SK-N-SH (cell line): Measurements from ENCODE around the gene ISYNA1. TPM values are rescaled to one million over a fixed set of nuclear protein-coding genes. Genes with fewer than 3 reads are reported as not detected.
"Not testable (repeated sequence)": the region's sequence is repeated elsewhere in the genome, so short reads cannot be mapped to it uniquely, and the experiment has no call there.

Source experiments
- CTCF ChIA-PET: fragments of 300-600, 350-600 bp; formaldehyde crosslinking; extraction: SDS; loops from one replicate; lab custom pipeline; 2021; lab: Yijun Ruan, JAX
- POLR2A ChIA-PET: fragments of 350-600 bp; sonication (Branson Sonifier 250); formaldehyde crosslinking; extraction: SDS; loops from one replicate; lab custom pipeline; 2020; ENCODE audit warnings: antibody characterized with exemption, inconsistent platforms; lab: Yijun Ruan, JAX
- DNase-seq: peaks from one replicate; pipeline ENCODE4 v3.0.0; 2012
- H2AFZ ChIP-seq: fragments of 200-600 bp; sonication (generic); 2 replicates; pipeline ENCODE4 v1.8.1; 2016; ENCODE audit warnings: antibody characterized with exemption, mild to moderate bottlenecking, low read depth
- H3F3A ChIP-seq: fragments of 200-600 bp; sonication (generic); replicated peaks from 2 replicates; pipeline ENCODE3; 2016; ENCODE audit warnings: antibody characterized with exemption, mild to moderate bottlenecking; ENCODE audit not compliant: insufficient read depth
- H3K27ac ChIP-seq, 2 experiments: fragments of 200-500 bp in 1 of 2; fragments of 200-600 bp in 1 of 2; sonication (Bioruptor generic) in 1 of 2; sonication (generic), shearing (Covaris generic) in 1 of 2; 2 replicates each; pipeline versions ENCODE4 v1.5.1 to v1.6.1; 2014 to 2016; ENCODE audit warnings: low read depth in 2 of 2, inconsistent platforms in 1 of 2, low read length in 1 of 2, mild to moderate bottlenecking in 1 of 2, mixed read lengths in 1 of 2
- H3K27me3 ChIP-seq: fragments of 200-600 bp; sonication (generic), shearing (Covaris generic); 2 replicates; pipeline ENCODE4 v1.6.1; 2016; ENCODE audit warnings: mixed run types; ENCODE audit not compliant: insufficient read depth
- H3K36me3 ChIP-seq, 2 experiments: fragments of 200-500 bp in 1 of 2; fragments of 200-600 bp in 1 of 2; sonication (Bioruptor generic) in 1 of 2; sonication (generic) in 1 of 2; replicated peaks in 1 of 2; 2 replicates each; pipeline versions ENCODE3 to v1.5.1; 2014 to 2016; ENCODE audit warnings: low read length in 1 of 2, mild to moderate bottlenecking in 1 of 2; ENCODE audit not compliant: insufficient read depth in 2 of 2, control insufficient read depth in 1 of 2
- H3K4me1 ChIP-seq, 2 experiments: fragments of 200-500 bp in 1 of 2; fragments of 200-600 bp in 1 of 2; sonication (Bioruptor generic) in 1 of 2; sonication (generic), shearing (Covaris generic) in 1 of 2; 2 replicates each; pipeline versions ENCODE4 v1.5.1 to v1.6.1; 2014 to 2016; ENCODE audit warnings: low read depth in 1 of 2, low read length in 1 of 2, mixed run types in 1 of 2; ENCODE audit not compliant: insufficient read depth in 2 of 2, control insufficient read depth in 1 of 2
- H3K4me2 ChIP-seq: fragments of 200-600 bp; sonication (generic), shearing (Covaris generic); 2 replicates; pipeline ENCODE4 v1.6.1; 2017; ENCODE audit warnings: mixed run types
- H3K4me3 ChIP-seq, 2 experiments: fragments of 200-500 bp in 1 of 2; fragments of 200-600 bp in 1 of 2; sonication (Bioruptor generic) in 1 of 2; sonication (generic), shearing (Covaris generic) in 1 of 2; 2 replicates each; pipeline versions ENCODE4 v1.5.1 to v1.8.1; 2014 to 2016; ENCODE audit warnings: low read depth in 2 of 2, inconsistent platforms in 1 of 2, low read length in 1 of 2, mild to moderate bottlenecking in 1 of 2, mixed read lengths in 1 of 2, moderate library complexity in 1 of 2
- H3K79me2 ChIP-seq: fragments of 200-600 bp; sonication (generic); 2 replicates; pipeline ENCODE4 v1.8.1; 2017; ENCODE audit warnings: mild to moderate bottlenecking; ENCODE audit not compliant: insufficient read depth
- H3K9ac ChIP-seq: fragments of 200-600 bp; sonication (generic); 2 replicates; pipeline ENCODE4 v1.6.1; 2017; ENCODE audit warnings: mixed run types
- H3K9me2 ChIP-seq: fragments of 200-600 bp; sonication (generic); 2 replicates; pipeline ENCODE4 v1.6.1; 2017; ENCODE audit warnings: mixed run types
- H3K9me3 ChIP-seq: fragments of 200-600 bp; sonication (generic); 2 replicates; pipeline ENCODE4 v1.6.1; 2017; ENCODE audit warnings: mixed run types, mild to moderate bottlenecking, moderate library complexity
- H4K20me1 ChIP-seq: fragments of 200-600 bp; sonication (generic); 2 replicates; pipeline ENCODE4 v1.6.1; 2017; ENCODE audit warnings: mild to moderate bottlenecking, mixed run types; ENCODE audit not compliant: insufficient read depth
- ELF1 ChIP-seq: IDR thresholded peaks from 2 replicates; pipeline ENCODE4 v1.4.0; 2012
- GATA2 ChIP-seq: sonication (generic); formaldehyde crosslinking; IDR thresholded peaks from 2 replicates; pipeline ENCODE4 v1.5.0; 2020; ENCODE audit warnings: mild to moderate bottlenecking, missing genetic modification reagents
- MXI1 ChIP-seq: IDR thresholded peaks from 2 replicates; pipeline ENCODE4 v1.6.1; 2012; ENCODE audit warnings: mild to moderate bottlenecking, low read depth, low read length, improper control_type of control experiment
- TEAD4 ChIP-seq: IDR thresholded peaks from 2 replicates; pipeline ENCODE4 v1.4.0; 2012; ENCODE audit warnings: mild to moderate bottlenecking, borderline replicate concordance; ENCODE audit not compliant: insufficient read depth
- USF2 ChIP-seq: fragments of 150-350 bp; IDR thresholded peaks from 2 replicates; pipeline ENCODE4 v1.6.1; 2017; ENCODE audit warnings: antibody characterized with exemption, low read length, low read depth, borderline replicate concordance
- WGBS: methylation state at CpG from one replicate; pipeline ENCODE4 v1.1.6; 2017; ENCODE audit warnings: low lambda C conversion rate; 5-methylcytosine and 5-hydroxymethylcytosine counted together
- polyA plus RNA-seq, 3 experiments: library from polyadenylated mRNA; depleted of rRNA; stranded (reverse); fragments of >200 nt; gene quantifications; 2 replicates each; pipeline ENCODE4 v1.2.3, GENCODE V29; 2012

The ISYNA1 gene
- polyA plus RNA-seq, 1 of the 3 experiments (the other 2 are of a cell fraction) = 48.0 TPM

GRCh38 chr19:18406749-18407148 lies 31.2 kb downstream of the ISYNA1 start:
- ChIA-PET POLR2A (no interaction called here), CTCF (interaction anchor here (1.3 to 2.8 kb wide), 3 partner anchors 18 to 66 kb away, joined by 3 to 15 read pairs (median 12); partner anchors contain the start of gene PGPEP1)
- Histone ChIP-seq H3K4me1 (no peaks in the 10 kb centered on the region), H3K79me2 (no peaks in the 10 kb centered on the region), H3K4me2 (no peak overlapping the region), H3K36me3 (no peaks in the 10 kb centered on the region), H3K4me3 (no peak overlapping the region), H3K27ac (no peak overlapping the region)
- WGBS = 91% methylated on average over 9 of the region's 9 CpGs
- TF ChIP-seq TEAD4 = no peak
- TF ChIP-seq MXI1 = no peak
- TF ChIP-seq ELF1 = no peak
- no peak for TF ChIP-seq USF2
- no peak for TF ChIP-seq GATA2 (CRISPR knock-in tag)
- TF ChIP-seq, all 33 proteins: peak for 0
- Histone ChIP-seq H3K9me2 (no peaks in the 10 kb centered on the region), H3K9me3 (no peaks in the 10 kb centered on the region), H3F3A (no peaks in the 10 kb centered on the region), H3K27me3 (no peaks in the 10 kb centered on the region), H3K9ac (no peak overlapping the region), H4K20me1 (no peaks in the 10 kb centered on the region), H2AFZ (no peak overlapping the region)
- no peak for DNase-seq

- POLR2A ChIA-PET, H3K9me2 ChIP-seq, H3K4me2 ChIP-seq, DNase-seq, H3K27me3 ChIP-seq, H3K9ac ChIP-seq, H4K20me1 ChIP-seq, H3K9me3 ChIP-seq, H3K79me2 ChIP-seq, H3K36me3 ChIP-seq, H2AFZ ChIP-seq, H3K27ac ChIP-seq, H3K4me1 ChIP-seq, H3K4me3 ChIP-seq, H3F3A ChIP-seq: not testable (repeated sequence)
- WGBS = 93% methylated on average over 11 of the region's 11 CpGs
- CTCF ChIA-PET = interaction anchor here (1.5 to 2.8 kb wide), 3 partner anchors 8 to 56 kb away, joined by 5 to 15 read pairs (median 12); no protein-coding TSS in a partner anchor
Measured at GRCh38 chr19:18405754-18406153, 32.2 kb downstream of the ISYNA1 start.

- H4K20me1 ChIP-seq, H3K27ac ChIP-seq, H2AFZ ChIP-seq, POLR2A ChIA-PET, H3K9ac ChIP-seq, H3K79me2 ChIP-seq, H3K4me1 ChIP-seq, H3K36me3 ChIP-seq, H3F3A ChIP-seq, H3K4me2 ChIP-seq, H3K9me3 ChIP-seq, H3K9me2 ChIP-seq, H3K27me3 ChIP-seq, DNase-seq, H3K4me3 ChIP-seq: not testable (repeated sequence)
- 86% methylated on average over 15 of the region's 18 CpGs for WGBS
- CTCF ChIA-PET = interaction anchor here (1.5 to 2.6 kb wide), 4 partner anchors 8 to 14 kb away, joined by 5 to 16 read pairs (median 10); no protein-coding TSS in a partner anchor
Measured at GRCh38 chr19:18402455-18403248, 35.3 kb downstream of the ISYNA1 start.
